GM19372 (cell line): ENCODE measurements around the gene GPR107.

Experiments used
- ATAC-seq: cut with Tn5 transposase; IDR thresholded peaks from one replicate; pipeline ENCODE4 v1.9.1; 2021; ENCODE audit warnings: mild to moderate bottlenecking, low read depth, moderate library complexity; ENCODE audit not compliant: unreplicated experiment

The GPR107 gene

DNA sequence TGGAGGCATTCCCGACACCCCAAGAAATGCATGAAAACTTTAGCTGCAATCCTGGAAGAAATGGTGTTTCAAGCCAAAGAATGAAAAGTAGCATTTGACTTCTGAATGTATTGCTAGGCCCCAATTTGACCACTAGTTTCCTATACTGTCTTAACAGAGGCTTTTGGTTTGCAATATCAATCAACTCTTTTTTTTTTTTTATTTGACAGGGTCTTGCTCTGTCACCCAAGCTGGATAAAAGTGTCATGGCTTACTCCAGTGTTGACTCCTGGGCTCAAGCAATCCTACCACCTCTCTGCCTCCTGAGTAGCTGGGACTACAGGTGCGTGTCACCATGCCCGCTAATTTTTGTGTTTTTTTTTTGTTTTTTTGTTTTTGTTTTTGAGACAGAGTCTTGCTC lies 3.2 kb upstream of the GPR107 start:
- no peak for ATAC-seq

DNA sequence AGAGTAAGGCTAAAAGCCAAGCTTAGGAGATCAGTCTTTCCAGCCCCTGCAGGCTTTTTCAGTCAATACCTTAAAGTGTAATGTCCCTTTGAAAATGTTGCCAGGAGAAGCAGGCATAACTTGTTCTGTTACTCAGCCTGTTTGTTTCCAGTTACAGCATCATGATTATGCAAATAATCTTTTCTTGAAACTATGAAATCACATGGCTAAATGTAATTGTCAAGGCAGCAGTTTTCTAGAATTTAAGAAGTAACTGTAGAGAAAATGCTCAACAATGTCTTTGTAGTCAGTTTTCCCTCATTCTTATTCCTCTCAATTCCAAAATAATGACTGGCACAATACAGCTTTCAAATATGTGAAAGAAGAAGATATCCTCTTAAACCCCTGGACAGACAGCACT lies 1.9 kb upstream of the GPR107 start:
- no peak for ATAC-seq

DNA sequence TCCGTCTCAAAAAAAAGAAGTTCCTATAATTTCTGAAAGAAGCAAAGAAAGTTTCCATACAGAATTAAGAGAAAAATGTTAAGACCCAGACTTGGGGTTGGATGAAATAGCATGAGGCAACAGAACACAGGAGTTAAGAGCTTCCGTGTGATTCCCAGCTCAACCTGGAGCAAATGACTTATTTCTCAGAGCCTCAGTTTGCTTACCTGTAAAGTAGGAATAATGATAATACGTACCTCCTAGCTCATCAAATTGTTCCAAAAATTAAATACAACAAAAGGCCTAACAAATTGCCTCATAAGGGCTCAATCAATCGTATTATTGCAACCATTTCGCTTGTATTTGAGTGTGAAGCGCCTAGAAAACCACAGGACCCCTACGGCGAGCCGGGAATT lies 600 bp upstream of the GPR107 start:
- ATAC-seq, result no peak

DNA sequence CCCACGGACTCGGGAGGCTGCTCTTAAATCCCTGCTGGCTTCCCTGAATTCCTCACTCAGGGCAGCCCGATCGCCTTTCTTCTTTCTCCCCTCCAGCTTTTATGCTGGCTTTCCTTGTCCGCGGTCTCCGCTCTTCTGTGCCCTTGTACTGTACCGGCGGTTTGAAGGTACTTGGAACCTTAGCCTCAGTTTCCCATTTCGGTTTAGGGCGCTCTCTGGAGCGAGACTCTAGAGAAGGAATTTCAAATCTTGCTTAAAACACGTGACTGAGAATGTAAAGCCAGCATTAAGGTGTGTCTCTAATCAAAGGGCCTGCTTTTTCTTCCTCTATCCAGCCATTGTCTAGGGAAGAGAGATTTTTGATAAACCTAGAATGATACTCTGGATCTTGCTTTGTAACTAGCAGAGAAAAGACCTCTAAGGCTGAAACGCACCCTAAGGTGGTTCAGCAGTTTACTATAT lies 650 bp downstream of the GPR107 start:
- ATAC-seq, result no peak

DNA sequence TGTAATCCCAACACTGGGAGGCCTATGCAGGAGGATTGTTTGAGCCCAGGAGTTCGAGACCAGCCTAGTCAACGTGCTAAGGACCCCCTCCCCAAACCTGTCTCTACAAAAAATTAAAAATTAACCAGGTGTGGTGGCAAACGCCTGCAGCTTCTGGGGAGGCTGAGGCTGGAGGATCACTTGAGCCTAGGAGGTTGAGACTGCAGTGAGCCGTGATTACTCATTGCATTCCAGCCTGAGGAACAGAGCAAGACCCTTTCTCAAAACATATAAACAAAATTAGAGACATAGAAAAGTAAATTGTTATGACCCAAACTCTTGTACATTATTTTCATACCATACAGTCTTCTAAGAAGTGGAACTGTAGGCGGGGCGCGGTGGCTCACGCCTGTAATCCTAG lies 1.1 kb downstream of the GPR107 start:
- no peak for ATAC-seq

DNA sequence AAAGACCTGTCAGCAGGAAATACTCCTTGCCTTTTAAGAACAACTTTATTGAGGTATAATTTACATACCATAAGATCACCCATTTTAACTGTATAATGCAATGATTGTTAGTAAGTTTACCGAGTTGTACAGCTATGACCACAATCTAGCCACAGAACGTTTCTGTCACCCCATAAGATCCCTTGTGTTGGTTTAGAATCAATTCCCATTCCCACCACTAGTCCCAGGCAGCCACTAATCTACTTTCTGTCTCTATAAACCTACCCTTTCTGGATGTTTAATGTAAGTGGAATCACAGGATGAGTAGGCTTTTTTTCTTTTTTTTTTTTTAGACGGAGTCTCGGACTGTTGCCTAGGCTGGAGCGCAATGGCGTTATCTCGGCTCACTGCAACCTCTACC lies 4.4 kb downstream of the GPR107 start:
- ATAC-seq, result no peak

DNA sequence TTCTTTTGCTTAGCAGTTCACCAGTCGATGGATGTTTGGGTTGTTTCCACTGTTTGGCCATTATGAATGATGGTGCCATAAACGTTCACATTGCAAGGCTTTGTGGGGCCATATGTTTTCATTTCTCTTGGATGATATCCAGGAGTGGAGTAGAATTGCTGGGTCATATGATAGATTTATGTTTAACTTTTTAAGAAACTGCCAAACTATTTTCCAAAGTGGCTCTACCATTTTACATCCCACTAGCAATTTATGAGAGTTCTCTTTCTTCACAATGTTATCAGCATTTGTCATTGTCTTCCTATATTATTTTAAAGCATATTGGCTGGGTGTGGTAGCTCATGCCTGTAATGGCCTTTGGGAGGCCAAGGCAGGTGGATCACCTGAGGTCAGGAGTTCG lies 5.2 kb downstream of the GPR107 start:
- no peak for ATAC-seq

DNA sequence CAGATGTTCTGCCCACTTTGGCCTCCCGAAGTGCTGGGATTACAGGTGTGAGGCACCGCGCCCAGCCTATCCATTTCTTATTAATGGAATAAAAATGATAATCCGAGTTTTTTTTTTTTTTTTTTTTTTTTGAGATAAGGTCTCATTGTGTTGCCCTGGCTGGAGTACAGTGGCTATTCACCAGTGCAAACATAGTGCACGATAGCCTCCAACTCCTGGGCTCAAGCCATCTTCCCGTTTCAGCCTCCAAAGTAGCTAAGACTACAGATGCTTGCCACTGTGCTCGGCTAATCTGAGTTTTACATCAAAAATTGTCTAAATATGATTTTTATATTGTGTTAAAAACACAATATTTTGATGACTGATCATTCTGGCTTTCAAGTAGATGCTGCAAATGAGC lies 6.6 kb downstream of the GPR107 start:
- ATAC-seq, result no peak

DNA sequence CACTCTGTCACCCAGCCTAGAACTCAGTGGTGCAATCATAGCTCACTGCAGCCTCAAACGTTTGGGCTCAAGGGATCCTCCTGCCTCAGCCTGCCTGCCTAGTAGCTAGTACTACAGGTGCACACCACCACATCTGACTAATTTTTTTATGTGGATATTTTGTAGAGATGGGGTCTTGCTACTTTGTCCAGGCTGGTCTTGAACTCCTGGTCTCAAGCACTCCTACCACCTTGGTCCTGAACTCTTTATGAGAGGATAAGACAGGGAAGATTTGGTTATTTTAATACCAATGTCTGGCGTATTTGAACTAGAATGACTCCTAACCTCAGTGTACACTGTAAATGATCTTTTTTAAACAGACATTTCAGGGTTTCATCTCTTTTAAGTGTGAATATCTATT lies 9.0 kb downstream of the GPR107 start:
- no peak for ATAC-seq

DNA sequence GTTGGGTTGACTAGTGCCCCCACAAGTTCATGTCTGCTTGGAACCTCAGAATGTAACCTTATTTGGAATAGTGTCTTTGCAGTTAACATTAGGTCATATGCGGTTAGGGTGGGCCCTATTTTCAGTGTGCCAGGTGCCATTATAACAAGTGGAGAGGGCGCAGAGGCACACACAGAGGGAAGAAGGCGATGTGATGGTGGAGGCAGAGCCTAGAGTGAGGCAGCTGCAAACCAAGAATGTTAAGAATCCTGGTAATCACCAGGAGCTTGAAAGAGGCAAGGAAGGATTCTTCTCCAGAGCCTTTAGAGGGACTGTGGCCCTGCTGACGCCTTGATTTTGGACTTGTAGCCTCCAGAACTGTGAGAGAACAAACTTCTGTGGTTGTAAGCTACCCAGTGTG lies 10.9 kb downstream of the GPR107 start:
- no peak for ATAC-seq

DNA sequence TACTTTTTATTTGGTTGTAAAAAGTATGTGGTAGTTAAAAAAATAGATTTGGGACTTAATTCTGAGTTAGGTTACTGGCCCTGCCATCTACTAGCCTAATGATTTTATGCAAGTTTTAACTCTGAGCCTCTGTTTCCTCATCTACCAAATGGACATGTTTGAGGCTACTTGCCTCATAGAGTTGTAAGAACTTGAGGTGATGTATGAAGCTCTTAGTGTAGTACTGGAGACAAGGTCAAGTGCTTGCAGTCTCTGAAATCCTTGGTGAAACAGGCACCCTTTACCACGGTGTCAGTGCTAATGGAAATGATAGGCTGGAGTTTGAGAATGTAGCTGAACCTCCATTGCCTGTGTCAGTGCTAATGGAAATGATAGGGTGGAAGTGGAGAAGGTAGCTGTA lies 15.3 kb downstream of the GPR107 start:
- ATAC-seq, result no peak

DNA sequence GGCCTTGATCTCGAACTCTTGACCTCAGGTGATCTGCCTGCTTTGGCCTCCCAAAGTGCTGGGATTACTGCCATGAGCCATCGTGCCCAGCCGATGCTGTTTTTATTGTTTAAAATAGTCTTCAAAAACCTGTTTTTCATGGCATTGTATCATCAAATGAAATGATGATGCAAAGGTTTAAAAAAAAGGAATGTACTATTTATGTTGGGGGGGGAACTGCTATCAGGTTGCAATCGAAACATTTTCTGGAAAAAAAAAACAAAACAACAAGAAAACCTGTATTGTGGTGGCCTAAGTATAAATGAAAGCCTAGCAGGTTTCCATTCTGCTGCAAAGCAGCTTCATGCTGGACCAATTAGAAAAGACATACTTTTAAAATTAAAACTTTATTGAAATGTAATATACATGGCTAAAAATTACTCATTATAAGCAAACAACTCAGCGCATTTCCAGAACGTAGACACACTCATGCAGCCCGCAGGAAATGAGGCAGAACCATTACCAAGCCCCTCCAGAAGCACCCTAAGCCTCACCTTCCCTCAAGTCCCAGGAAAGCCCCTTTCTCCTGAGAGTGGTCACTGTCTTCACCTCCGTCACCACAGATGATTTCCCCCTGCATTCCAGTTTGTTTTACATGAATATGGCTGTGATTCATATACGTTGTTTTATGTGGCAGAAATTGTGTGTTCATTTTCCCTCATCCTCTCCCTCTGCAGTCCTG lies 19.0 kb downstream of the GPR107 start:
- no peak for ATAC-seq

DNA sequence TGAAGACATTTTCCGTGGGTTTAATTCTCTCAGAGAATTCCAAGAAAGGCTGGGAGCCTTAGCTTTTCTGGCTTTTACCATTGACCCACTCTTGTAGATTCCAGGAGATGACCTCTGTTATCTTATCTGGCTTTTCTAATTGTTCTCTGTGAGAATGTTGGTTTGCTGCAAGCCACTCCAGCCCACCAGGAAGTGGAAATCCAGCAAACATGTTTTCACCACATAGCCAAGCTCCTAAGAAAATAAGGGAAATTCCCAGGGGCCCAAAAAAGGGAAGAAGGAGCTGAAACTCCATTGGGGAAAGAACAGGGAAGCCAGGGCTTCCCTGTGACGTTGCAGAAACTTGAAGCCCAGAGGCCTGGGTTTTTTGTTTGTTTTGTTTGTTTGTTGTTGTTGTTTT lies 19.7 kb downstream of the GPR107 start:
- ATAC-seq, result no peak

DNA sequence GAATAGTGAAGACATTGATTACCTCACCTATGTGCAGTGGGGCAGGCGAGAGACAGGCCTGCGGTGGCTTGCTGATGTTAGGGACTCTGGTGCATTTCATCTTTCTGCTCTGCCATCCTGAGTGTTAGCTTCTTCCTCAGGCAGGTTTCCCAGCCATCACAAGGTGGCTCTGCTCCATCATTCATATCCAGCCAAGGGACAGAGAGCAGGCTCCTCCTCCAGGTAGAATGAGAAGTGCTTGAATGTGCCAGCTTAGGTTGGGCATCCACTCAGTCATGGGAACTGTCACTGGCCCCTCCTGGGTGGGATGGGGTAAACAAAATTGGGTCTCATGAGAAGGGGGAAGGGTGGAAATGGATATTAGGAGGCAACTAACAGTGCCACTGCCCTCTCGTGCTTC lies 24.8 kb downstream of the GPR107 start:
- no peak for ATAC-seq

DNA sequence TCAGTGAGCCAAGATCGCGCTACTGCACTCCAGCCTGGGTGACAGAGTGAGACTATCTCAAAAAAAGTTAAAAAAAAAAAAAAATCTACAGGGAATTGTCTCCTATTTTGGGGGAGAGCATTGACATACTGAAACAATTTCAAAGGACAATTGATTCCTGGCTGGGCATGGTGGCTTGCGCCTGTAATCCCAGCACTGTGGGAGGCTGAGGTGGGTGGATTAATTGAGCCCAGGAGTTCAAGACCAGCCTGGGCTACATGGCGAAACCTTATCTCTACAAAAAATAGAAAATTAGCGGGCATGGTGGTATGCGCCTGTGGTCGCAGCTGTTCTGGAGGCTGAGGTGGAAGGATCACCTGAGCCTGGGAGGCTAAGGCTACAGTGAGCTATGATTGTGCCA lies 30.6 kb downstream of the GPR107 start:
- no peak for ATAC-seq

DNA sequence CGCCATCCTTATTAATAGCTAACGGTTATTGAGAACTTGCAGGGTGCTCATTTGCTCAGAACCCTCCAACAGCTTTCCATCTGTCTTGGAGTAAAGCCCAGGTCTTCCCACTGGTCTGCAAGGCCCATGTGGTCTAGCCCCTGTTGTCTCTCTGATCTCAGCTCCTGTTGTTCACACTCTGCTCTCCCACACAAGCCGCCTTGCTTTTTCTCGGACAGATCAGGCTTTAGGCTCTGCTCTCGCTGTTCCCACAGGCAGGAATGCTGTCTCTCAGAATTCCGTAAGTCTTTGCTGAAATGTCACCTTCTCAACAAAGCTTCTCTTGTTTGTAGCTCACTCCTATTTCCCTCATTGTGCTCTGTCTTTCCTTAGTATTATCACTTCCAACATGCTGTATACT lies 34.3 kb downstream of the GPR107 start:
- no peak for ATAC-seq

DNA sequence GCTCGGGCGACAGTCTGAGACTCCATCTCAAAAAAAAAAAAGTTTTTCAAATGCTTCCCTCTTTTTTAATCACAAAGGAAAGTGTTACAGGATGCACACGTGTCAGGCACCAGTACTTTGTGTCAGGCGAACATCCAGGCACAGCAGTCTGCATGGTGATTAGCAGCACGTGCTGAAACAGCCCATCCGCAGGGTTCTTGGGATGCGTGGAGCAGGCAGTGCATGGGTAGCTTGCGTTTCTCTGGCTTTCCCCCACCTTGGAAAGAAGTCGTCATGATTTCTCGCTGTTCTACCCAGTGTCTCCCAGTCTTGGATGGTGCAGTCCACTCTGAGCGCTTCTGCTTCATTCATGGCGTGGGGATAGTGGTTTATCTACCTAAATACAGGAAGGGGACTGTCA lies 35.4 kb downstream of the GPR107 start:
- no peak for ATAC-seq

DNA sequence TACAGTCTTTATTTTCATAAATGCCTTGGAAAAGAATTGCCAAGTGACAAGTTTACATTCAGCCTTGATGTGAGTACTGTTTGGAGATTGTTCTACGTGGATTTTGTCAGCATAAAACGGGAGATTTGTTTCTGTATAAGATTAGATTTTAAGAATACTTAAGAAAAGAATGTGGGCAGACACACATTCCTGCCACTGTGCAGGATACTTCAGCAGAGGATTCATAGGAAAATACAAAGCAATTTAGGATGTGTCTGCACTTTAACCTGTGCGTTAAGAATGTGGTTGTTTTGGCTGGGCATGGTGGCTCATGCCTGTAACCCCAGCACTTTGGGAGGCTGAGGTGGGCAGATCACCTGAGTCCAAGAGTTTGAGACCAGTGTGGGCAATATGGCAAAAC lies 37.2 kb downstream of the GPR107 start:
- no peak for ATAC-seq

DNA sequence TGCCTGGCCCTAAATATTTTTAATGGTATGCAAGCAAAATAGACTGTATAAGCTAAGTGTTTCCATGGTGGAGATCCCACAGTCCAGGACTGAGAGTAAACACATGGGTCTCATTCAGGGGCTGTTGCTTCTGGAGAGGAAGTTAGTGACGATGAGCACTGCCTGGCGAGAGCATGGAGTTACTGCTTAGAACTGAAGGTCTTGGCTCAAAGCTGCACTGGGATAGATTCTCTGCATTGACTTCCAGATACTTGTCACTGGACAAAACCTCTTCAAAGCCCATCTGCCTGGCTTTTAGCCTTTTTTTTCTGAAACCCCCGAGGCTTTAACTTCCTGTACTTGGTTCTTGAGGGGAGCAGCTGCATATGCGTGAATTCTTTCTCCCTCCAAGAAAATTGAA lies 39.2 kb downstream of the GPR107 start:
- no peak for ATAC-seq

DNA sequence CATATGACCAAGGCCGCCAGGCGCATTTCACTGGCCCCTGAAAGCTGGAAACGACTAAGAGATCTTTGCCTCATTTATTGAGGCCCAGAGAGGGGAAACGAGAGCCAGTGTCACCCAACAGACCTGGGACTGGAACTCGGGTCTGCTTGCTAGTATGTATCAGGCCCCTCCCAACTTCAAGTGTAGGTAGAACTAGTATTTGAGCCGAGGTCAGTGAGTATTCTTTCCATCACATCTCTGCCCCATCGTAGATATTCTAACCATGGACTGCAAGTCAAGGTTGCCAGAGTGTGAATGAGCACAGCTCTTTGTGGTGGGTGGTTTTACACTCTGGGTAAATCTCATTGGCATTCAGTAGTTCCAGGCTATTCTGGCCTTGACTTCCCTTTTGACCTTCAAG lies 42.2 kb downstream of the GPR107 start:
- ATAC-seq, result no peak

DNA sequence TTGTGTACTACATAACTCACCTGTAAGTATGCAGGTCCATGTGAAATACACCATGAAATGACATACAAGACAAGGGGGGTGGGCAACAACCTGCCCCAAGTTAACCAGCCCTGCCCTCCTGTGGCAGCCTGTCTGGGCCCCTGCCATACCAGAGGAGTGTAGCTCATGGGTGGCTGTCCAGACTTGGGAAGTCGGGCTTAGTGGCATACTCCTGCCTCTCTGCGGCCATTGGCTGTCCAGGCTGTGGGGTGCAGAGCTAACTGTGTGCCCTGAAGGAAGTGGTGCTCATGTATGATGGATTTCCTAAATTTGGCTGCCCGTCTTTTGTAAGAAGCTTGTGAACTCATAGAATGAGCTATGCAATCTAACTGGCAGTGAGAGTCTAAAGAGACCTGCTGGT lies 47.0 kb downstream of the GPR107 start:
- no peak for ATAC-seq

DNA sequence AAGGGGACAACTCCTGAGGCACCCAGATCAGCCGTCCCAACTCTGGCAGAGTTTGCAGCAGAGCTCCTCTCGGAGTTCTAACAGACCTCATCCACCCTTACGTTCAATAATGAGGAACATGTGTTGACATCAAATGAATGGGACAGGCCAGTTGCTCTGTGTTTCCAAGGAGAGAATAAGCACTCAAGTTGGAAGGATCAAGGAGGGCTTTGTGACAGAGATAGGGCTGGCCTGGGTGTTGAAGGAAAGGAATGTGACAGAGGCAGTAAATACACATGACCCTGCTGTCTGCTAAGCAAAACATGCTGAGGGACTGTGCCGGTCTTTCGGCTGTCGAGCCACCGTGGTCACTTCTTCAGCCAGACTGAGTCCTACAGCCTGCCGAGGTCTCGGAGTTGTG lies 48.2 kb downstream of the GPR107 start:
- no peak for ATAC-seq
